Right lobe of liver (tissue), 6 donors: ENCODE data around the gene IGF1R. TPM values are rescaled to one million over a fixed set of nuclear protein-coding genes. Genes with fewer than 3 reads are reported as not detected.

Source experiments
- ATAC-seq, 4 donors: fragments of 200-7000 bp; cut with Tn5 transposase; one replicate each; pipeline ENCODE4 v1.9.1; 2020; ENCODE audit warnings: mild to moderate bottlenecking in 4 of 4, moderate library complexity in 4 of 4
- DNase-seq, 3 donors: peaks; one replicate each; pipeline ENCODE4 v3.0.0-alpha.2; 2020
- H3K27ac ChIP-seq, 3 donors: fragments of 200-600 bp; one replicate each; pipeline ENCODE4 v1.8.0; 2022
- H3K27me3 ChIP-seq, 2 donors: fragments of 200-600 bp; one replicate each; pipeline ENCODE4 v1.8.0; 2022
- H3K36me3 ChIP-seq, 4 donors: fragments of 200-600 bp; sonication (generic) in 1 of 4; one replicate each; pipeline versions ENCODE4 v1.5.1 to v1.8.0; 2017 to 2022; ENCODE audit warnings: control low read depth in 1 of 4
- H3K4me1 ChIP-seq, 4 donors: fragments of 200-600 bp; sonication (generic) in 1 of 4; one replicate each; pipeline versions ENCODE4 v1.5.1 to v1.8.0; 2017 to 2022; ENCODE audit warnings: control low read depth in 1 of 4
- H3K4me3 ChIP-seq, 3 donors: fragments of 200-600 bp; one replicate each; pipeline ENCODE4 v1.8.0; 2022
- H3K9me3 ChIP-seq, 4 donors: fragments of 200-600 bp; sonication (generic) in 1 of 4; one replicate each; pipeline versions ENCODE4 v1.5.1 to v1.8.0; 2017 to 2022; ENCODE audit warnings: control low read depth in 1 of 4
- CTCF ChIP-seq, 4 donors: fragments of 200-600 bp in 3 of 4; fragments of 450-650 bp in 1 of 4; IDR thresholded peaks; one replicate each; pipeline versions ENCODE4 v1.5.1 to v1.8.0; 2016 to 2022; ENCODE audit warnings: antibody characterized with exemption in 4 of 4, mild to moderate bottlenecking in 2 of 4
- POLR2A ChIP-seq: fragments of 450-650 bp; IDR thresholded peaks from one replicate; pipeline ENCODE4 v1.6.1; 2017; ENCODE audit warnings: antibody characterized with exemption, mild to moderate bottlenecking
- WGBS: methylation state at CpG from one replicate; pipeline ENCODE4 v1.1.6; 2018; ENCODE audit warnings: low coverage, low lambda C conversion rate; ENCODE audit not compliant: insufficient coverage; ENCODE audit errors: missing lambda C conversion rate; 5-methylcytosine and 5-hydroxymethylcytosine counted together
- intact Hi-C, 2 donors: fragments of 100-400 bp; cut with DNase I; formaldehyde crosslinking; loops; one replicate each; pipeline versions ENCODE4 v1.11.2 to v1.14.1; 2022
- total RNA-seq, 6 experiments: library from RNA; depleted of rRNA in 2 of 6; stranded (reverse); fragments of >200 nt in 2 of 6; fragmentation: NEBNext Ultra II Directional in 3 of 6; extraction: Animal tissue kit (Norgen Biotek cat#: 25700) in 3 of 6; gene quantifications; one replicate each; pipeline versions ENCODE4 v1.1.0 to v1.2.4, GENCODE V29; 2016 to 2023
- donor health status: DM: no; HTN: yes; CAD: no.
- donor health status: DM: no; HTN: no; CAD: no.
- donor health status: DM: no; HTN: no; CAD: no.
- donor health status: DM: no; HTN: yes; CAD: no.
- donor health status: DM: no; HTN: yes; CAD: no.

The IGF1R gene
- total RNA-seq, 6 experiments from 2014 or later: 2.5 to 5.3 (median 3.8) TPM

DNA sequence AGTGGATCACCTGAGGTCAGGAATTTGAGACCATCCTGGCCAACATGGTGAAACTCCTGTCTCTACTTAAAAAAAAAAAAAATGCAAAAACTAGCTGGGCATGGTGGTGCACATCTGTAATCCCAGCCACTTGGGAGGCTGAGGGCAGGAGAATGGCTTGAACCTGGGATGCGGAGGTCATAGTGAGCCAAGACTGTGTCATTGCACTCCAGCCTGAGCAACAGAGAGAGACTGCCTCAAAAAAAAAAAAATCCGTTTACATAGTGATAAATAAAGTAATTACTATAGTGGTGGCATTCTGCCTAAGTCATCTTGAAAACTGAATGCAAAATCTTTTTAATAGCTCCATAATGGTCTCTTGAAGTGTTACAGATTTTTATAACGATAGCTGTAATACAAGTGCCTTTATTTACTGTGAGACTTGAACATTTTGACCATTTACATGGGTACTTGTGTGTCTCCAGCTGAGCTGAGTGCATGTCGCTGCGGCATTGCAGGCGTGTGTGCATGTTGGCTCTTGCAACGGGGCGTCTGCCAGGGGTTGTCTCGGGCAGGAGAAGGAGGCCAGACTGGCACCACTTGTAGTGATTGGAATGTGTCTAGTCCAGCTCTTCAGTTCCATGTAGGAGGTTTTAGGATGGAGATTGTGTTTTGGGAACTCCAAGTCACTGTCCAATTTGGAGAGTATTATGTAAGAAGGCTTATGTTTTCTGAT, 111.9 kb downstream of the IGF1R start:
- intact Hi-C loops: no loop called here
- H3K27me3 ChIP-seq: no peaks in the 10 kb centered on the region
- H3K36me3 ChIP-seq: no peaks in the 10 kb centered on the region
- no peak for TF ChIP-seq CTCF (IDR thresholded peaks at IDR 0.05)
- no peak for TF ChIP-seq POLR2A
- H3K4me3 ChIP-seq: no peak overlapping the region
- ATAC-seq (no peak), DNase-seq (no peak)
- no peaks in the 10 kb centered on the region for H3K4me1 ChIP-seq
- no peaks in the 10 kb centered on the region for H3K9me3 ChIP-seq
- H3K27ac ChIP-seq: no peak overlapping the region
- 75% methylated on average over 9 of the region's 9 CpGs for WGBS

DNA sequence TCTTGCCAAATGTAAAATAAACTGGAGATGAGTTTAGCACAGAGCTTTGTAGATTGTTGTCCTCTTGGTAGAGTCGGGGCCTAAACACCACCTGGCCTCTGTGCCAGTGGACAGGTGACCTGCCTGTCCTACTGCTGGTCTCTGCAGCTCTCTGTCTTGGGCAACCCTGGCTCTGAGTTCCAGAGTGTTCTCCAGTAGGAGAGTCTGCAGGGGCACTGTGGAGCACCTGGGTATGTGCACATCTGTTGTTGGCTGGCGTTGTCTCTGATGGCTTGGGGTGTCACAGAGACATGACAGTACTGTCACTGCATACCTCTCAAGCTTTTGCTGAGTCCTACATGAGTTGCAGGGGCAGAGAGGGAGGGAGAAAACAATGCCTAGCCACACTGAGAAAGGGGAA, 112.6 kb downstream of the IGF1R start:
- WGBS: 83% methylated on average over 1 of the region's 2 CpGs
- intact Hi-C loops: no loop called here
- no peak overlapping the region for H3K27ac ChIP-seq
- H3K4me1 ChIP-seq: no peaks in the 10 kb centered on the region
- DNase-seq (no peak), ATAC-seq (peak in 1 of 4 donors; percentile 16)
- H3K27me3 ChIP-seq: no peaks in the 10 kb centered on the region
- TF ChIP-seq POLR2A (no peak), CTCF (IDR thresholded peaks at IDR 0.05) (no peak)
- no peaks in the 10 kb centered on the region for H3K36me3 ChIP-seq
- H3K9me3 ChIP-seq: no peaks in the 10 kb centered on the region
- no peak overlapping the region for H3K4me3 ChIP-seq

DNA sequence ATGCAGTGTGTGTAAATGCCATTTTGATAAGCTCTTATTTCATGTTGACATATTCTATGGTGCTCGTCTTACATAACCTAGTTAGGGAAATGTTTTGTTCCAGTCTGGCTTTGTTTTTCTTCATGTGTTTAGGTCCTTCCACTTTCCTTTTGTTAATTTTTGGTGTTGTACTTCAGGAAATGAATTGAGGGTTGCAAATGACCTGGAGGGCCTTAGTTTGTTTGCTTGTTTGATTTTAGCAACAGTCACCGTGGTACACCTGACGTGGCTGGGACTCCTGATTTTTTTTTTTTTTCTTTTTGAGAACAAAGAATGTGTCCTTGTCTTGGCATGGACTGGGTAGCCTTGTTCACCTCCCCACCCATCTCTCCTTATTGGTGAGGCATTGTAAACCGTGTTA, 114.8 kb downstream of the IGF1R start:
- no peak for TF ChIP-seq POLR2A
- no peak for TF ChIP-seq CTCF (IDR thresholded peaks at IDR 0.05)
- Histone ChIP-seq H3K27me3 (no peaks in the 10 kb centered on the region), H3K9me3 (no peaks in the 10 kb centered on the region), H3K36me3 (no peaks in the 10 kb centered on the region), H3K4me1 (no peaks in the 10 kb centered on the region), H3K4me3 (no peak overlapping the region), H3K27ac (no peak overlapping the region)
- DNase-seq (no peak), ATAC-seq (peak in 1 of 4 donors; percentile 50)
- intact Hi-C loops: no loop called here
- 21% methylated on average over 4 of the region's 4 CpGs for WGBS

DNA sequence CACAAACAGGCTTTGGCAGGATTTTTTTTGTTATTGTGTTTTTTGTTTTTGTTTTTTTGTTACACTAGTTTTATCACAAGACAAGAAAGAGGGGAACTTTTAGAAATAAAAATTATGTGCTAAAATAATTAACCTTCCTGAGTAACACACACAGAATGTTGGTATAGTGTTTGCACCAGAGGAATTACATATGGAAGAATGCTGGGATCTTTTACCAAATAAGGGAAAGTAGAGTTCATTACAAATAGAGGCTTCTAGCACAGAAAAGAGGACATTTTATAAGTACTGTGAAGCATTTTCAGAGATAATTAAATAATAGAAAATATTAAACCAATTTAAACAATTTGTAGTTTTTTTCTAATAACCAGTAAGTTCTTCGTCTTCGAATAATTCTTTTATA, 116.0 kb downstream of the IGF1R start:
- Histone ChIP-seq H3K9me3 (no peaks in the 10 kb centered on the region), H3K36me3 (no peaks in the 10 kb centered on the region), H3K27me3 (no peaks in the 10 kb centered on the region), H3K4me1 (no peaks in the 10 kb centered on the region), H3K4me3 (no peak overlapping the region), H3K27ac (no peak overlapping the region)
- WGBS: 92% methylated on average over 2 of the region's 2 CpGs
- intact Hi-C loops: no loop called here
- no peak for DNase-seq
- no peak for ATAC-seq
- no peak for TF ChIP-seq POLR2A

- H3K27me3 ChIP-seq: no peaks in the 10 kb centered on the region
- DNase-seq: no peak
- intact Hi-C loops: no loop called here
- no peaks in the 10 kb centered on the region for H3K4me1 ChIP-seq
- H3K27ac ChIP-seq: no peak overlapping the region
- no peaks in the 10 kb centered on the region for H3K36me3 ChIP-seq
- 87% methylated on average over 2 of the region's 2 CpGs for WGBS
- no peak for ATAC-seq
- H3K9me3 ChIP-seq: no peaks in the 10 kb centered on the region
- TF ChIP-seq CTCF (IDR thresholded peaks at IDR 0.05) (no peak), POLR2A (no peak)
- no peak overlapping the region for H3K4me3 ChIP-seq
Measured at GRCh38 chr15:98765610-98766009, 117.3 kb downstream of the IGF1R start.
